GM23338 (cell line): ENCODE results near the gene ONECUT3. TPM values are rescaled to one million over a fixed set of nuclear protein-coding genes. Genes with fewer than 3 reads are reported as not detected.

Experiments
- ATAC-seq: fragments of 200-7000 bp; cut with Tn5 transposase; 3 replicates; pipeline ENCODE4 v1.9.1; 2020
- DNase-seq: peaks from one replicate; pipeline ENCODE4 v3.0.0-alpha.2; 2015; ENCODE audit warnings: low spot score
- H2AFZ ChIP-seq: fragments of 200-600 bp; sonication (generic); 2 replicates; pipeline ENCODE4 v1.8.0; 2016; ENCODE audit warnings: antibody characterized with exemption, mild to moderate bottlenecking, moderate library complexity
- H3F3A ChIP-seq: fragments of 200-600 bp; sonication (generic); replicated peaks from 2 replicates; pipeline ENCODE4 v1.8.0; 2017; ENCODE audit warnings: antibody characterized with exemption, mixed run types, low read depth
- H3K27ac ChIP-seq: fragments of 200-600 bp; sonication (generic); 2 replicates; pipeline ENCODE4 v1.6.1; 2016; ENCODE audit warnings: low read depth
- H3K27me3 ChIP-seq: fragments of 200-600 bp; sonication (generic); 2 replicates; pipeline ENCODE4 v1.8.0; 2016; ENCODE audit warnings: mild to moderate bottlenecking, mixed run types, moderate library complexity; ENCODE audit not compliant: insufficient read depth
- H3K36me3 ChIP-seq: fragments of 200-600 bp; sonication (generic); 2 replicates; pipeline ENCODE4 v1.8.0; 2016; ENCODE audit warnings: mild to moderate bottlenecking; ENCODE audit not compliant: insufficient read depth
- H3K4me1 ChIP-seq: fragments of 200-600 bp; sonication (generic); 2 replicates; pipeline ENCODE4 v1.8.0; 2016; ENCODE audit warnings: mild to moderate bottlenecking, moderate library complexity; ENCODE audit not compliant: insufficient read depth
- H3K4me2 ChIP-seq: fragments of 200-600 bp; sonication (generic); 2 replicates; pipeline ENCODE4 v1.7.1; 2017; ENCODE audit warnings: mixed run types
- H3K4me3 ChIP-seq: fragments of 200-600 bp; sonication (generic); 2 replicates; pipeline ENCODE4 v1.6.1; 2016; ENCODE audit warnings: mixed run types
- H3K79me2 ChIP-seq: fragments of 200-600 bp; sonication (generic); replicated peaks from 2 replicates; pipeline ENCODE4 v1.8.0; 2017; ENCODE audit warnings: mild to moderate bottlenecking; ENCODE audit not compliant: insufficient read depth
- H3K9me2 ChIP-seq: fragments of 200-600 bp; sonication (generic); 2 replicates; pipeline ENCODE4 v1.8.0; 2017; ENCODE audit not compliant: insufficient read depth
- H4K20me1 ChIP-seq: fragments of 200-600 bp; sonication (generic); replicated peaks from 2 replicates; pipeline ENCODE4 v1.8.0; 2017; ENCODE audit warnings: mild to moderate bottlenecking; ENCODE audit not compliant: insufficient read depth
- H3K27ac Mint-ChIP-seq: 2 replicates; pipeline ENCODE4 v1.8.0; 2020; ENCODE audit warnings: inconsistent platforms, mild to moderate bottlenecking, moderate library complexity, mixed read lengths
- H3K27me3 Mint-ChIP-seq: 3 replicates; pipeline ENCODE4 v1.8.0; 2022; ENCODE audit warnings: low read depth, mild to moderate bottlenecking, moderate library complexity, mixed read lengths, inconsistent platforms; ENCODE audit not compliant: insufficient read depth, poor library complexity
- H3K36me3 Mint-ChIP-seq: 3 replicates; pipeline ENCODE4 v1.8.0; 2021; ENCODE audit warnings: low read depth, mild to moderate bottlenecking, inconsistent platforms, moderate library complexity, mixed read lengths
- H3K4me1 Mint-ChIP-seq: 3 replicates; pipeline ENCODE4 v1.8.0; 2020; ENCODE audit warnings: mild to moderate bottlenecking, inconsistent platforms, mixed read lengths
- H3K4me3 Mint-ChIP-seq: 3 replicates; pipeline ENCODE4 v1.8.0; 2021; ENCODE audit warnings: moderate library complexity, mild to moderate bottlenecking, inconsistent platforms, mixed read lengths
- H3K9me3 Mint-ChIP-seq: 3 replicates; pipeline ENCODE4 v1.8.0; 2020; ENCODE audit warnings: moderate library complexity, mild to moderate bottlenecking, inconsistent platforms, mixed read lengths
- CTCF ChIP-seq, 2 experiments: fragments of 200-600 bp in 1 of 2; sonication (generic) in 1 of 2; conservative IDR thresholded peaks; 2 replicates each; pipeline versions ENCODE4 v1.5.1 to v1.6.1; 2016 to 2017; ENCODE audit warnings: antibody characterized with exemption in 2 of 2, low read depth in 2 of 2, mild to moderate bottlenecking in 2 of 2, moderate library complexity in 1 of 2
- ETS1 ChIP-seq: IDR thresholded peaks from 2 replicates; pipeline ENCODE4 v1.6.1; 2016; ENCODE audit warnings: antibody characterized with exemption
- EZH2phosphoT487 ChIP-seq: fragments of 200-600 bp; sonication (generic); IDR thresholded peaks from one replicate; pipeline ENCODE4 v1.8.1; 2018; ENCODE audit warnings: antibody characterized with exemption; ENCODE audit not compliant: unreplicated experiment
- JUNB ChIP-seq: IDR thresholded peaks from one replicate; pipeline ENCODE4 v1.6.1; 2016; ENCODE audit warnings: antibody characterized with exemption; ENCODE audit not compliant: unreplicated experiment
- NANOG ChIP-seq: IDR thresholded peaks from 2 replicates; pipeline ENCODE4 v1.6.1; 2016; ENCODE audit warnings: antibody characterized with exemption, borderline replicate concordance
- POLR2AphosphoS5 ChIP-seq: IDR thresholded peaks from 2 replicates; pipeline ENCODE4 v1.6.1; 2016; ENCODE audit warnings: antibody characterized with exemption, low read depth
- ZNF114 ChIP-seq: fragments of 250-450 bp; sonication (Bioruptor Pico); IDR thresholded peaks from 2 replicates; pipeline ENCODE4 v1.5.0; 2020; ENCODE audit warnings: mild to moderate bottlenecking, moderate library complexity
- ZNF462 ChIP-seq: fragments of 250-450 bp; sonication (Bioruptor Pico); IDR thresholded peaks from 2 replicates; pipeline ENCODE4 v1.5.0; 2020; ENCODE audit warnings: mild to moderate bottlenecking, moderate library complexity
- polyA plus RNA-seq: library from polyadenylated mRNA; unstranded; fragments of >200 nt; fragmentation: Nextera tagmentation; extraction: Ambion mirVana; gene quantifications from 2 replicates; pipeline ENCODE4 v1.2.1, GENCODE V29; 2016
- total RNA-seq: library from RNA; depleted of rRNA; stranded (reverse); fragments of >200 nt; shearing (Covaris generic); gene quantifications from 2 replicates; pipeline ENCODE4 v1.2.3, GENCODE V29; 2014

Gene ONECUT3
- total and polyA plus RNA-seq, 2 experiments from 2014 or later: not detected

GRCh38 chr19:1785310-1785709, 32.0 kb downstream of the ONECUT3 start:
- Mint-ChIP-seq H3K27me3 (peaks cover 34% of the 10 kb centered on the region), H3K4me3 (no peak overlapping the region)

GRCh38 chr19:1786668-1787067, 33.4 kb downstream of the ONECUT3 start:
- H3K27me3 Mint-ChIP-seq: peaks cover 24% of the 10 kb centered on the region
- TF ChIP-seq EZH2phosphoT487 (no peak), JUNB (no peak), ZNF114 (CRISPR knock-in tag) (no peak), CTCF (conservative IDR thresholded peaks at IDR 0.05; ENCODE audit: low read depth in 2 of 2) (no peak), NANOG (no peak), ETS1 (no peak), ZNF462 (CRISPR knock-in tag) (no peak)

More at GRCh38 chr19:1785310-1785709, 32.0 kb downstream of the ONECUT3 start:
- Histone ChIP-seq H3K4me2 (no peak overlapping the region), H3K27ac (no peak overlapping the region), H3K79me2 (no peaks in the 10 kb centered on the region), H3K36me3 (no peaks in the 10 kb centered on the region), H3K4me3 (no peak overlapping the region), H3K9me2 (no peaks in the 10 kb centered on the region), H4K20me1 (no peaks in the 10 kb centered on the region), H3F3A (no peaks in the 10 kb centered on the region), H3K27me3 (peaks cover 45% of the 10 kb centered on the region), H3K4me1 (peaks cover 5% of the 10 kb centered on the region; the same call in 1 of the 2 replicates), H2AFZ (no peak overlapping the region)
- TF ChIP-seq ETS1 (no peak), NANOG (no peak), EZH2phosphoT487 (no peak), POLR2AphosphoS5 (no peak)
- no peak for ATAC-seq
- Mint-ChIP-seq H3K9me3 (peaks cover 26% of the 10 kb centered on the region), H3K27ac (no peak overlapping the region), H3K4me1 (no peaks in the 10 kb centered on the region), H3K36me3 (0 out of 3 replicates have a peak, but pooled peaks cover 5% of the 10 kb centered on the region)
- no peak for DNase-seq

More at GRCh38 chr19:1786668-1787067, 33.4 kb downstream of the ONECUT3 start:
- Mint-ChIP-seq H3K4me1 (no peaks in the 10 kb centered on the region), H3K27ac (no peak overlapping the region), H3K36me3 (0 out of 3 replicates have a peak, but pooled peaks cover 5% of the 10 kb centered on the region), H3K9me3 (peaks cover 26% of the 10 kb centered on the region), H3K4me3 (no peak overlapping the region)
- Histone ChIP-seq H3K36me3 (no peaks in the 10 kb centered on the region), H3K27me3 (peaks cover 34% of the 10 kb centered on the region), H2AFZ (no peak overlapping the region), H3K27ac (no peak overlapping the region), H3K4me3 (no peak overlapping the region), H3K79me2 (no peaks in the 10 kb centered on the region), H4K20me1 (no peaks in the 10 kb centered on the region), H3K4me1 (no peaks in the 10 kb centered on the region), H3F3A (peaks cover 7% of the 10 kb centered on the region; the same call in 1 of the 2 replicates), H3K4me2 (no peak overlapping the region), H3K9me2 (no peaks in the 10 kb centered on the region)
- DNase-seq (no peak), ATAC-seq (no peak)
